ENCODE measurements around the gene ZFAND6. TPM values are rescaled to one million over a fixed set of nuclear protein-coding genes. Genes with fewer than 3 reads are reported as not detected.
A peak's percentile ranks its signal among the peaks of the same experiment; 100 is the strongest.

ZFAND6 gene
- total and polyA plus RNA-seq, 10 of the 15 experiments (the other 5 are each of a cell fraction or from before 2014, with no cell fraction given) = 78.9 to 179 (median 135) TPM

DNA sequence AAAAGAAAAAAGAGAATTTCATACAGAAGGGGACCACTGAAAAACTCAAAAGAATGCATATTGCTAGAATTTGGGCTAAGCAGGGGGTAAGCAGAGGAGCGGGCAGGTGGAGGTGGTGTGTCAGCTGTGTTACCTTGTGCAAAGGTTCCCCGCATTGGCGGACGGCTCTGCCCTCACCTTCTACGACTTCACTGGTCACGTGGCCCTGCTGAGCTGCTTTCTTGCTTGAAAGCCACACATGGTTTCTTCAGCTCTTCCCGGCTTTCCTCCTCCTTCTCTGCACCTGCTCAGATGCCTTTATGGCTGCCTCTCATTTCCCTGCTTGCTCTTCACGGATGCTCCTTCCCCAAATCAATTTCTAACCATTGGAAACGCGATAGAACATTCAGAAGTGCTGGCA is 123.8 kb downstream of the ZFAND6 start:
- DNase-seq (ENCODE audit: low read depth, low spot score) (no peak), ATAC-seq (no peak), FAIRE-seq (no peak)
- H3K36me3 ChIP-seq (ENCODE audit: control insufficient read depth in 2 of 2, insufficient read depth in 2 of 2, low read length in 1 of 2) = peaks cover 3 to 8% of the 10 kb centered on the region in 2 experiments
- H3K4me3 ChIP-seq = no peak overlapping the region
- no peak overlapping the region for H3K4me2 ChIP-seq (ENCODE audit: control insufficient read depth, insufficient read depth)
- no peak overlapping the region for H3K27ac ChIP-seq (ENCODE audit: control insufficient read depth, insufficient read depth)
- H4K20me1 ChIP-seq (ENCODE audit: control insufficient read depth, insufficient read depth) = no peaks in the 10 kb centered on the region
- SMC1A ChIA-PET (ENCODE audit: uncharacterized antibody, unreplicated experiment) = no interaction called here
- no peaks in the 10 kb centered on the region for H3K79me2 ChIP-seq (ENCODE audit: control insufficient read depth, insufficient read depth, low read length)
- H3K9ac ChIP-seq (ENCODE audit: control insufficient read depth, insufficient read depth, low read length) = no peak overlapping the region
- 91% methylated on average over 10 of the region's 10 CpGs for WGBS (ENCODE audit: insufficient coverage, insufficient replicate concordance, low lambda C conversion rate, missing lambda C conversion rate)
- H3K4me1 ChIP-seq (ENCODE audit: control insufficient read depth, insufficient read depth, low read length) = no peaks in the 10 kb centered on the region
- H2AFZ ChIP-seq (ENCODE audit: control insufficient read depth, low read depth, low read length) = no peak overlapping the region
- intact Hi-C loops (cut with micrococcal nuclease; ENCODE audit: unreplicated experiment) (no loop called here), in situ Hi-C loops (cut with MboI) (no loop called here)
- no peaks in the 10 kb centered on the region for H3K9me3 ChIP-seq (replicated peaks; ENCODE audit: control insufficient read depth, insufficient read depth, low read length)
- TF ChIP-seq HCFC1 (IDR thresholded peaks at IDR 0.05; ENCODE audit: low read length) (no peak), KDM1A (IDR thresholded peaks at IDR 0.05; ENCODE audit: borderline replicate concordance) (no peak)
- TF ChIP-seq, protein P1, sequence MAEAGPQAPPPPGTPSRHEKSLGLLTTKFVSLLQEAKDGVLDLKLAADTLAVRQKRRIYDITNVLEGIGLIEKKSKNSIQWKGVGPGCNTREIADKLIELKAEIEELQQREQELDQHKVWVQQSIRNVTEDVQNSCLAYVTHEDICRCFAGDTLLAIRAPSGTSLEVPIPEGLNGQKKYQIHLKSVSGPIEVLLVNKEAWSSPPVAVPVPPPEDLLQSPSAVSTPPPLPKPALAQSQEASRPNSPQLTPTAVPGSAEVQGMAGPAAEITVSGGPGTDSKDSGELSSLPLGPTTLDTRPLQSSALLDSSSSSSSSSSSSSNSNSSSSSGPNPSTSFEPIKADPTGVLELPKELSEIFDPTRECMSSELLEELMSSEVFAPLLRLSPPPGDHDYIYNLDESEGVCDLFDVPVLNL (IDR thresholded peaks at IDR 0.05; ENCODE audit: low read depth, low read length) = no peak
- H3K27me3 ChIP-seq (replicated peaks in 1 of 2; ENCODE audit: control insufficient read depth in 2 of 2, insufficient read depth in 2 of 2, low read length in 1 of 2) = no peaks in the 10 kb centered on the region
- no TSS peak for BruUV-seq (replicated peaks)
- POLR2A ChIA-PET = no interaction called here
- RAD21 ChIA-PET (ENCODE audit: unreplicated experiment) = no interaction called here
- CTCF ChIA-PET = interaction anchor here (1.1 kb wide), 1 partner anchor 8 kb away, joined by 5 read pairs; no protein-coding TSS in a partner anchor

DNA sequence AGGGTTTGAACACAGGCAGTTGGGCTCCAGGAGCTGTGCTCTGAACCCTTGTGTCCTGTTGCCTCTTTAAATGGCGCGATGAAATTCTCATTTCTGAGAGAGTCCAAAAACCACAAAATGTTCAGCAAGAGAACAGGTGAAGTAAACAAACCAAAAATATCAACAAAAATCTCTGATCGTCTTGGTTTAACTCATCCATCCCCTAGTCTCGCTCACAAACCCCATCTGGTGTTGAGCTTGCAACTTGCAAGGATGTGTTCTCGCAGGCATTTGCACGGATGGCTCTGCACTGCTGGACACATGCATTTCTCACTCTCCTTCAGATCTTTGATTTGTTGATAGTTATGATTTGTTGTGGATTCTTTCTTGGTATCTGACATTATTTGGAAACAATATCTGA is 124.4 kb downstream of the ZFAND6 start:
- Histone ChIP-seq H3K9me3 (replicated peaks; ENCODE audit: control insufficient read depth, insufficient read depth, low read length) (no peaks in the 10 kb centered on the region), H4K20me1 (ENCODE audit: control insufficient read depth, insufficient read depth) (no peaks in the 10 kb centered on the region), H3K4me1 (ENCODE audit: control insufficient read depth, insufficient read depth, low read length) (no peaks in the 10 kb centered on the region), H3K36me3 (ENCODE audit: control insufficient read depth in 2 of 2, insufficient read depth in 2 of 2, low read length in 1 of 2) (peaks cover 3 to 8% of the 10 kb centered on the region in 2 experiments), H3K27ac (ENCODE audit: control insufficient read depth, insufficient read depth) (no peak overlapping the region), H3K27me3 (replicated peaks in 1 of 2; ENCODE audit: control insufficient read depth in 2 of 2, insufficient read depth in 2 of 2, low read length in 1 of 2) (no peaks in the 10 kb centered on the region), H3K4me2 (ENCODE audit: control insufficient read depth, insufficient read depth) (no peak overlapping the region), H3K4me3 (no peak overlapping the region), H2AFZ (ENCODE audit: control insufficient read depth, low read depth, low read length) (no peak overlapping the region), H3K79me2 (ENCODE audit: control insufficient read depth, insufficient read depth, low read length) (no peaks in the 10 kb centered on the region), H3K9ac (ENCODE audit: control insufficient read depth, insufficient read depth, low read length) (no peak overlapping the region)
- WGBS (ENCODE audit: insufficient coverage, insufficient replicate concordance, low lambda C conversion rate, missing lambda C conversion rate) = 78% methylated on average over 6 of the region's 6 CpGs
- SMC1A ChIA-PET (ENCODE audit: uncharacterized antibody, unreplicated experiment) = no interaction called here
- TF ChIP-seq, protein P2, sequence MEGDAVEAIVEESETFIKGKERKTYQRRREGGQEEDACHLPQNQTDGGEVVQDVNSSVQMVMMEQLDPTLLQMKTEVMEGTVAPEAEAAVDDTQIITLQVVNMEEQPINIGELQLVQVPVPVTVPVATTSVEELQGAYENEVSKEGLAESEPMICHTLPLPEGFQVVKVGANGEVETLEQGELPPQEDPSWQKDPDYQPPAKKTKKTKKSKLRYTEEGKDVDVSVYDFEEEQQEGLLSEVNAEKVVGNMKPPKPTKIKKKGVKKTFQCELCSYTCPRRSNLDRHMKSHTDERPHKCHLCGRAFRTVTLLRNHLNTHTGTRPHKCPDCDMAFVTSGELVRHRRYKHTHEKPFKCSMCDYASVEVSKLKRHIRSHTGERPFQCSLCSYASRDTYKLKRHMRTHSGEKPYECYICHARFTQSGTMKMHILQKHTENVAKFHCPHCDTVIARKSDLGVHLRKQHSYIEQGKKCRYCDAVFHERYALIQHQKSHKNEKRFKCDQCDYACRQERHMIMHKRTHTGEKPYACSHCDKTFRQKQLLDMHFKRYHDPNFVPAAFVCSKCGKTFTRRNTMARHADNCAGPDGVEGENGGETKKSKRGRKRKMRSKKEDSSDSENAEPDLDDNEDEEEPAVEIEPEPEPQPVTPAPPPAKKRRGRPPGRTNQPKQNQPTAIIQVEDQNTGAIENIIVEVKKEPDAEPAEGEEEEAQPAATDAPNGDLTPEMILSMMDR (IDR thresholded peaks at IDR 0.05 in 2 of 3, conservative IDR thresholded peaks at IDR 0.05 in 1 of 3; ENCODE audit: control insufficient read depth in 2 of 3, extremely low read depth in 1 of 3, insufficient read depth in 1 of 3, low read depth in 3 of 3, low read length in 3 of 3) = 0 out of 6 replicates have a peak, but pooled peaks of 1 of the 3 experiments have one; percentile 1
- TF ChIP-seq, protein P3, sequence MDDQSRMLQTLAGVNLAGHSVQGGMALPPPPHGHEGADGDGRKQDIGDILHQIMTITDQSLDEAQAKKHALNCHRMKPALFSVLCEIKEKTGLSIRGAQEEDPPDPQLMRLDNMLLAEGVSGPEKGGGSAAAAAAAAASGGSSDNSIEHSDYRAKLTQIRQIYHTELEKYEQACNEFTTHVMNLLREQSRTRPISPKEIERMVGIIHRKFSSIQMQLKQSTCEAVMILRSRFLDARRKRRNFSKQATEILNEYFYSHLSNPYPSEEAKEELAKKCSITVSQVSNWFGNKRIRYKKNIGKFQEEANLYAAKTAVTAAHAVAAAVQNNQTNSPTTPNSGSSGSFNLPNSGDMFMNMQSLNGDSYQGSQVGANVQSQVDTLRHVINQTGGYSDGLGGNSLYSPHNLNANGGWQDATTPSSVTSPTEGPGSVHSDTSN (IDR thresholded peaks at IDR 0.05; ENCODE audit: insufficient replicate concordance, low read depth, low read length) = no peak
- TF ChIP-seq PAX8 (IDR thresholded peaks at IDR 0.05) = no peak
- RAD21 ChIA-PET (ENCODE audit: unreplicated experiment) = no interaction called here
- no peak for ATAC-seq
- CTCF ChIA-PET = interaction anchor here (1.1 kb wide), 1 partner anchor 8 kb away, joined by 5 read pairs; no protein-coding TSS in a partner anchor
- no peak for FAIRE-seq
- BruUV-seq (replicated peaks) = no TSS peak
- no peak for DNase-seq (ENCODE audit: low read depth, low spot score)
- POLR2A ChIA-PET = no interaction called here
- in situ Hi-C loops (cut with MboI) = no loop called here
- intact Hi-C loops (cut with micrococcal nuclease; ENCODE audit: unreplicated experiment) = no loop called here

Data from GM12878 (cell line).